Activated T-helper 17 cell treated with anti-CD3 and anti-CD28 coated beads, Interleukin-2, amount 50 U/mL, for 72 hours (primary cell): ENCODE results near the gene AP3D1. TPM values are rescaled to one million over a fixed set of nuclear protein-coding genes. Genes with fewer than 3 reads are reported as not detected.

Experiments used
- ATAC-seq: fragments of 150-1000 bp; cut with Tn5 transposase; replicated peaks from 2 replicates; pipeline ENCODE4 v1.10.0; 2021; ENCODE audit warnings: mild to moderate bottlenecking, moderate library complexity
- H3K27ac Mint-ChIP-seq: one replicate; pipeline ENCODE4 v1.8.0; 2022; ENCODE audit warnings: mixed read lengths
- H3K27me3 Mint-ChIP-seq: one replicate; pipeline ENCODE4 v1.8.0; 2022; ENCODE audit warnings: mixed read lengths
- H3K36me3 Mint-ChIP-seq: one replicate; pipeline ENCODE4 v1.8.0; 2022; ENCODE audit warnings: low read depth, mild to moderate bottlenecking, mixed read lengths
- H3K4me1 Mint-ChIP-seq: one replicate; pipeline ENCODE4 v1.8.0; 2022; ENCODE audit warnings: mixed read lengths
- H3K4me3 Mint-ChIP-seq: one replicate; pipeline ENCODE4 v1.8.0; 2022; ENCODE audit warnings: mild to moderate bottlenecking, mixed read lengths
- H3K9me3 Mint-ChIP-seq: one replicate; pipeline ENCODE4 v1.8.0; 2022; ENCODE audit warnings: mixed read lengths
- total RNA-seq, 2 donors: library from RNA; stranded (reverse); gene quantifications; one replicate each; pipeline ENCODE4 v1.2.3, GENCODE V29; 2022

The AP3D1 gene
- total RNA-seq, 2 donors from 2014 or later, result 83.6 to 108 TPM

- peaks cover 4% of the 10 kb centered on the region for H3K4me1 Mint-ChIP-seq
- peaks cover 91% of the 10 kb centered on the region for H3K36me3 Mint-ChIP-seq
- no peak for ATAC-seq
- H3K27ac Mint-ChIP-seq, result no peak overlapping the region
- H3K27me3 Mint-ChIP-seq, result no peaks in the 10 kb centered on the region
- no peaks in the 10 kb centered on the region for H3K9me3 Mint-ChIP-seq
- H3K4me3 Mint-ChIP-seq, result no peak overlapping the region
These were observed 38.5 kb upstream of the AP3D1 start for GRCh38 chr19:2189880-2190279.

- peaks cover 97% of the 10 kb centered on the region for H3K36me3 Mint-ChIP-seq
- no peak overlapping the region for H3K4me3 Mint-ChIP-seq
- H3K27ac Mint-ChIP-seq, result peak overlapping the region; percentile 54
- H3K9me3 Mint-ChIP-seq, result no peaks in the 10 kb centered on the region
- H3K4me1 Mint-ChIP-seq, result peaks cover 4% of the 10 kb centered on the region
- H3K27me3 Mint-ChIP-seq, result no peaks in the 10 kb centered on the region
- ATAC-seq, result peak; percentile 96
These were observed 37.5 kb upstream of the AP3D1 start for GRCh38 chr19:2188708-2189385.

- no peak overlapping the region for H3K27ac Mint-ChIP-seq
- H3K27me3 Mint-ChIP-seq, result no peaks in the 10 kb centered on the region
- no peak overlapping the region for H3K4me3 Mint-ChIP-seq
- peaks cover 4% of the 10 kb centered on the region for H3K4me1 Mint-ChIP-seq
- peaks cover 93% of the 10 kb centered on the region for H3K36me3 Mint-ChIP-seq
- no peak for ATAC-seq
- no peaks in the 10 kb centered on the region for H3K9me3 Mint-ChIP-seq
These were observed 35.8 kb upstream of the AP3D1 start for GRCh38 chr19:2187159-2187558.

GRCh38 chr19:2186071-2186846 lies 34.9 kb upstream of the AP3D1 start:
- H3K4me3 Mint-ChIP-seq, result no peak overlapping the region

GRCh38 chr19:2185734-2186070 lies 34.3 kb upstream of the AP3D1 start:
- Mint-ChIP-seq H3K4me1 (peaks cover 4% of the 10 kb centered on the region), H3K27ac (no peak overlapping the region), H3K36me3 (peaks cover 93% of the 10 kb centered on the region), H3K9me3 (no peaks in the 10 kb centered on the region), H3K27me3 (no peaks in the 10 kb centered on the region), H3K4me3 (no peak overlapping the region)
- no peak for ATAC-seq

More at GRCh38 chr19:2186071-2186846, 34.9 kb upstream of the AP3D1 start:
- Mint-ChIP-seq H3K9me3 (no peaks in the 10 kb centered on the region), H3K27me3 (no peaks in the 10 kb centered on the region), H3K36me3 (peaks cover 93% of the 10 kb centered on the region), H3K27ac (no peak overlapping the region), H3K4me1 (peaks cover 4% of the 10 kb centered on the region)
- no peak for ATAC-seq

- Mint-ChIP-seq H3K4me1 (peaks cover 12% of the 10 kb centered on the region), H3K27ac (peak overlapping the region; percentile 62), H3K9me3 (no peaks in the 10 kb centered on the region), H3K4me3 (no peak overlapping the region), H3K27me3 (no peaks in the 10 kb centered on the region), H3K36me3 (peaks cover 97% of the 10 kb centered on the region)
- no peak for ATAC-seq
These were observed 33.1 kb upstream of the AP3D1 start for GRCh38 chr19:2184422-2184975.

GRCh38 chr19:2181633-2181997 lies 30.2 kb upstream of the AP3D1 start:
- peaks cover 12% of the 10 kb centered on the region for H3K4me1 Mint-ChIP-seq
- no peaks in the 10 kb centered on the region for H3K27me3 Mint-ChIP-seq
- H3K27ac Mint-ChIP-seq, result no peak overlapping the region
- H3K36me3 Mint-ChIP-seq, result peaks cover 81% of the 10 kb centered on the region
- no peaks in the 10 kb centered on the region for H3K9me3 Mint-ChIP-seq
- ATAC-seq, result no peak
- H3K4me3 Mint-ChIP-seq, result no peak overlapping the region

GRCh38 chr19:2180881-2181632 lies 29.7 kb upstream of the AP3D1 start:
- Mint-ChIP-seq H3K27me3 (no peaks in the 10 kb centered on the region), H3K9me3 (no peaks in the 10 kb centered on the region), H3K4me1 (peaks cover 12% of the 10 kb centered on the region), H3K4me3 (no peak overlapping the region), H3K36me3 (peaks cover 81% of the 10 kb centered on the region), H3K27ac (no peak overlapping the region)
- no peak for ATAC-seq

GRCh38 chr19:2180114-2180513 lies 28.7 kb upstream of the AP3D1 start:
- Mint-ChIP-seq H3K9me3 (no peaks in the 10 kb centered on the region), H3K27me3 (no peaks in the 10 kb centered on the region), H3K4me3 (no peak overlapping the region), H3K27ac (peak overlapping the region; percentile 61), H3K36me3 (peaks cover 77% of the 10 kb centered on the region), H3K4me1 (peaks cover 8% of the 10 kb centered on the region)
- ATAC-seq, result no peak

GRCh38 chr19:2179095-2179494 lies 27.7 kb upstream of the AP3D1 start:
- no peaks in the 10 kb centered on the region for H3K27me3 Mint-ChIP-seq
- no peak for ATAC-seq
- H3K36me3 Mint-ChIP-seq, result peaks cover 70% of the 10 kb centered on the region
- H3K4me3 Mint-ChIP-seq, result no peak overlapping the region
- no peaks in the 10 kb centered on the region for H3K9me3 Mint-ChIP-seq
- H3K27ac Mint-ChIP-seq, result no peak overlapping the region
- H3K4me1 Mint-ChIP-seq, result peaks cover 8% of the 10 kb centered on the region

GRCh38 chr19:2176337-2176994 lies 25.1 kb upstream of the AP3D1 start:
- no peaks in the 10 kb centered on the region for H3K27me3 Mint-ChIP-seq
- no peak overlapping the region for H3K4me3 Mint-ChIP-seq
- no peak for ATAC-seq
- peaks cover 64% of the 10 kb centered on the region for H3K36me3 Mint-ChIP-seq
- H3K27ac Mint-ChIP-seq, result peak overlapping the region; percentile 22
- H3K4me1 Mint-ChIP-seq, result peaks cover 12% of the 10 kb centered on the region
- H3K9me3 Mint-ChIP-seq, result no peaks in the 10 kb centered on the region

- no peak for ATAC-seq
These were observed 24.4 kb upstream of the AP3D1 start for GRCh38 chr19:2175742-2176141.

GRCh38 chr19:2173767-2174577 lies 22.6 kb upstream of the AP3D1 start:
- Mint-ChIP-seq H3K4me3 (no peak overlapping the region), H3K27me3 (no peaks in the 10 kb centered on the region), H3K9me3 (no peaks in the 10 kb centered on the region), H3K4me1 (peaks cover 20% of the 10 kb centered on the region), H3K27ac (no peak overlapping the region), H3K36me3 (peaks cover 52% of the 10 kb centered on the region)
- ATAC-seq, result no peak

More at GRCh38 chr19:2175742-2176141, 24.4 kb upstream of the AP3D1 start:
- Mint-ChIP-seq H3K36me3 (peaks cover 62% of the 10 kb centered on the region), H3K9me3 (no peaks in the 10 kb centered on the region), H3K27ac (no peak overlapping the region), H3K27me3 (no peaks in the 10 kb centered on the region), H3K4me3 (no peak overlapping the region), H3K4me1 (peaks cover 16% of the 10 kb centered on the region)
